ENCODE data around the gene LRRC7. TPM values are rescaled to one million over a fixed set of nuclear protein-coding genes. Genes with fewer than 3 reads are reported as not detected.

The LRRC7 gene
- polyA plus RNA-seq, 1 experiment: 0.22 TPM

GRCh38 chr1:69523461-69523860, 44.3 kb upstream of the LRRC7 start:
- no peak for DNase-seq (ENCODE audit: low read depth)
- POLR2A ChIA-PET: no interaction called here

GRCh38 chr1:69524015-69524414, 43.7 kb upstream of the LRRC7 start:
- CTCF ChIA-PET: interaction anchor here (0.6 kb wide), 1 partner anchor 13 kb away, joined by 3 read pairs; no protein-coding TSS in a partner anchor
- no peaks in the 10 kb centered on the region for H3K27me3 ChIP-seq (ENCODE audit: control insufficient read depth, insufficient read depth, low read length)
- POLR2A ChIA-PET: no interaction called here
- no peak for TF ChIP-seq CTCF (IDR thresholded peaks at IDR 0.05; ENCODE audit: insufficient read depth, low read depth, low read length)
- no peak for DNase-seq (ENCODE audit: low read depth)
- H3K4me3 ChIP-seq (ENCODE audit: low read depth, low read length): no peak overlapping the region
- H3K36me3 ChIP-seq (ENCODE audit: control insufficient read depth, insufficient read depth, low read length): no peaks in the 10 kb centered on the region

More at GRCh38 chr1:69523461-69523860, 44.3 kb upstream of the LRRC7 start:
- TF ChIP-seq CTCF (IDR thresholded peaks at IDR 0.05; ENCODE audit: insufficient read depth, low read depth, low read length): no peak
- no peak overlapping the region for H3K4me3 ChIP-seq (ENCODE audit: low read depth, low read length)
- CTCF ChIA-PET: interaction anchor here (0.8 kb wide), 1 partner anchor 169 kb away, joined by 3 read pairs; no protein-coding TSS in a partner anchor
- no peaks in the 10 kb centered on the region for H3K27me3 ChIP-seq (ENCODE audit: control insufficient read depth, insufficient read depth, low read length)
- no peaks in the 10 kb centered on the region for H3K36me3 ChIP-seq (ENCODE audit: control insufficient read depth, insufficient read depth, low read length)

GRCh38 chr1:69527273-69527672, 40.4 kb upstream of the LRRC7 start:
- DNase-seq (ENCODE audit: low read depth): no peak
- Histone ChIP-seq H3K27me3 (ENCODE audit: control insufficient read depth, insufficient read depth, low read length) (no peaks in the 10 kb centered on the region), H3K4me3 (ENCODE audit: low read depth, low read length) (no peak overlapping the region), H3K36me3 (ENCODE audit: control insufficient read depth, insufficient read depth, low read length) (no peaks in the 10 kb centered on the region)
- ChIA-PET POLR2A (no interaction called here), CTCF (no interaction called here)
- no peak for TF ChIP-seq CTCF (IDR thresholded peaks at IDR 0.05; ENCODE audit: insufficient read depth, low read depth, low read length)

GRCh38 chr1:69528376-69528775, 39.3 kb upstream of the LRRC7 start:
- Histone ChIP-seq H3K36me3 (ENCODE audit: control insufficient read depth, insufficient read depth, low read length) (no peaks in the 10 kb centered on the region), H3K27me3 (ENCODE audit: control insufficient read depth, insufficient read depth, low read length) (no peaks in the 10 kb centered on the region), H3K4me3 (ENCODE audit: low read depth, low read length) (no peak overlapping the region)
- DNase-seq (ENCODE audit: low read depth): no peak
- TF ChIP-seq CTCF (IDR thresholded peaks at IDR 0.05; ENCODE audit: insufficient read depth, low read depth, low read length): no peak
- CTCF ChIA-PET: no interaction called here
- POLR2A ChIA-PET: no interaction called here

GRCh38 chr1:69533343-69533742, 34.4 kb upstream of the LRRC7 start:
- no peaks in the 10 kb centered on the region for H3K36me3 ChIP-seq (ENCODE audit: control insufficient read depth, insufficient read depth, low read length)
- no peak overlapping the region for H3K4me3 ChIP-seq (ENCODE audit: low read depth, low read length)
- CTCF ChIA-PET: no interaction called here
- no peak for TF ChIP-seq CTCF (IDR thresholded peaks at IDR 0.05; ENCODE audit: insufficient read depth, low read depth, low read length)
- H3K27me3 ChIP-seq (ENCODE audit: control insufficient read depth, insufficient read depth, low read length): no peaks in the 10 kb centered on the region
- DNase-seq (ENCODE audit: low read depth): no peak
- POLR2A ChIA-PET: no interaction called here
